OCI-LY1 (cell line): ENCODE results near the gene TIMP3.

Experiments used
- CTCF ChIP-seq: fragments of 200-600 bp; sonication (generic), shearing (Covaris generic); IDR thresholded peaks from 2 replicates; pipeline ENCODE4 v1.5.1; 2017; ENCODE audit warnings: mild to moderate bottlenecking, antibody characterized with exemption, low read length, moderate library complexity, mixed read lengths
- EZH2 ChIP-seq: fragments of 200-600 bp; sonication (generic), shearing (Covaris generic); IDR thresholded peaks from 2 replicates; pipeline ENCODE4 v1.8.0; 2017; ENCODE audit warnings: borderline replicate concordance, mixed run types, mild to moderate bottlenecking, antibody characterized with exemption, low read length, moderate library complexity, mixed read lengths

GRCh38 chr22:32874976-32875375, 73.5 kb downstream of the TIMP3 start:
- no peak for TF ChIP-seq CTCF
- no peak for TF ChIP-seq EZH2
